SK-N-SH (cell line): Measurements from ENCODE around the gene CNTN2. TPM values are rescaled to one million over a fixed set of nuclear protein-coding genes. Genes with fewer than 3 reads are reported as not detected.

Experiments used
- CTCF ChIA-PET: fragments of 300-600, 350-600 bp; formaldehyde crosslinking; extraction: SDS; loops from one replicate; lab custom pipeline; 2021; lab: Yijun Ruan, JAX
- POLR2A ChIA-PET: fragments of 350-600 bp; sonication (Branson Sonifier 250); formaldehyde crosslinking; extraction: SDS; loops from one replicate; lab custom pipeline; 2020; ENCODE audit warnings: antibody characterized with exemption, inconsistent platforms; lab: Yijun Ruan, JAX
- DNase-seq: peaks from one replicate; pipeline ENCODE4 v3.0.0; 2012
- H2AFZ ChIP-seq: fragments of 200-600 bp; sonication (generic); 2 replicates; pipeline ENCODE4 v1.8.1; 2016; ENCODE audit warnings: antibody characterized with exemption, mild to moderate bottlenecking, low read depth
- H3F3A ChIP-seq: fragments of 200-600 bp; sonication (generic); replicated peaks from 2 replicates; pipeline ENCODE3; 2016; ENCODE audit warnings: antibody characterized with exemption, mild to moderate bottlenecking; ENCODE audit not compliant: insufficient read depth
- H3K27ac ChIP-seq, 2 experiments: fragments of 200-500 bp in 1 of 2; fragments of 200-600 bp in 1 of 2; sonication (Bioruptor generic) in 1 of 2; sonication (generic), shearing (Covaris generic) in 1 of 2; 2 replicates each; pipeline versions ENCODE4 v1.5.1 to v1.6.1; 2014 to 2016; ENCODE audit warnings: low read depth in 2 of 2, inconsistent platforms in 1 of 2, low read length in 1 of 2, mild to moderate bottlenecking in 1 of 2, mixed read lengths in 1 of 2
- H3K27me3 ChIP-seq: fragments of 200-600 bp; sonication (generic), shearing (Covaris generic); 2 replicates; pipeline ENCODE4 v1.6.1; 2016; ENCODE audit warnings: mixed run types; ENCODE audit not compliant: insufficient read depth
- H3K36me3 ChIP-seq, 2 experiments: fragments of 200-500 bp in 1 of 2; fragments of 200-600 bp in 1 of 2; sonication (Bioruptor generic) in 1 of 2; sonication (generic) in 1 of 2; replicated peaks in 1 of 2; 2 replicates each; pipeline versions ENCODE3 to v1.5.1; 2014 to 2016; ENCODE audit warnings: low read length in 1 of 2, mild to moderate bottlenecking in 1 of 2; ENCODE audit not compliant: insufficient read depth in 2 of 2, control insufficient read depth in 1 of 2
- H3K4me1 ChIP-seq, 2 experiments: fragments of 200-500 bp in 1 of 2; fragments of 200-600 bp in 1 of 2; sonication (Bioruptor generic) in 1 of 2; sonication (generic), shearing (Covaris generic) in 1 of 2; 2 replicates each; pipeline versions ENCODE4 v1.5.1 to v1.6.1; 2014 to 2016; ENCODE audit warnings: low read depth in 1 of 2, low read length in 1 of 2, mixed run types in 1 of 2; ENCODE audit not compliant: insufficient read depth in 2 of 2, control insufficient read depth in 1 of 2
- H3K4me2 ChIP-seq: fragments of 200-600 bp; sonication (generic), shearing (Covaris generic); 2 replicates; pipeline ENCODE4 v1.6.1; 2017; ENCODE audit warnings: mixed run types
- H3K4me3 ChIP-seq, 2 experiments: fragments of 200-500 bp in 1 of 2; fragments of 200-600 bp in 1 of 2; sonication (Bioruptor generic) in 1 of 2; sonication (generic), shearing (Covaris generic) in 1 of 2; 2 replicates each; pipeline versions ENCODE4 v1.5.1 to v1.8.1; 2014 to 2016; ENCODE audit warnings: low read depth in 2 of 2, inconsistent platforms in 1 of 2, low read length in 1 of 2, mild to moderate bottlenecking in 1 of 2, mixed read lengths in 1 of 2, moderate library complexity in 1 of 2
- H3K79me2 ChIP-seq: fragments of 200-600 bp; sonication (generic); 2 replicates; pipeline ENCODE4 v1.8.1; 2017; ENCODE audit warnings: mild to moderate bottlenecking; ENCODE audit not compliant: insufficient read depth
- H3K9ac ChIP-seq: fragments of 200-600 bp; sonication (generic); 2 replicates; pipeline ENCODE4 v1.6.1; 2017; ENCODE audit warnings: mixed run types
- H3K9me2 ChIP-seq: fragments of 200-600 bp; sonication (generic); 2 replicates; pipeline ENCODE4 v1.6.1; 2017; ENCODE audit warnings: mixed run types
- H3K9me3 ChIP-seq: fragments of 200-600 bp; sonication (generic); 2 replicates; pipeline ENCODE4 v1.6.1; 2017; ENCODE audit warnings: mixed run types, mild to moderate bottlenecking, moderate library complexity
- H4K20me1 ChIP-seq: fragments of 200-600 bp; sonication (generic); 2 replicates; pipeline ENCODE4 v1.6.1; 2017; ENCODE audit warnings: mild to moderate bottlenecking, mixed run types; ENCODE audit not compliant: insufficient read depth
- ELF1 ChIP-seq: IDR thresholded peaks from 2 replicates; pipeline ENCODE4 v1.4.0; 2012
- EP300 ChIP-seq, 2 experiments: IDR thresholded peaks; 2 replicates each; pipeline versions ENCODE4 v1.4.0 to v1.6.1; 2012; ENCODE audit warnings: borderline replicate concordance in 1 of 2, low read depth in 1 of 2, low read length in 1 of 2
- FOSL2 ChIP-seq: IDR thresholded peaks from 2 replicates; pipeline ENCODE4 v1.4.0; 2012; ENCODE audit warnings: low read depth, mild to moderate bottlenecking, moderate library complexity, borderline replicate concordance
- FOXJ3 ChIP-seq: sonication (generic); formaldehyde crosslinking; IDR thresholded peaks from 2 replicates; pipeline ENCODE4 v1.5.1; 2020; ENCODE audit warnings: mild to moderate bottlenecking, missing genetic modification reagents
- FOXM1 ChIP-seq: IDR thresholded peaks from 2 replicates; pipeline ENCODE4 v1.4.0; 2012; ENCODE audit warnings: low read depth, mild to moderate bottlenecking
- GABPA ChIP-seq: IDR thresholded peaks from 2 replicates; pipeline ENCODE4 v1.4.0; 2012; ENCODE audit warnings: low read depth, mild to moderate bottlenecking
- JUND ChIP-seq: IDR thresholded peaks from 2 replicates; pipeline ENCODE4 v1.4.0; 2012
- MXI1 ChIP-seq: IDR thresholded peaks from 2 replicates; pipeline ENCODE4 v1.6.1; 2012; ENCODE audit warnings: mild to moderate bottlenecking, low read depth, low read length, improper control_type of control experiment
- NRF1 ChIP-seq: IDR thresholded peaks from 2 replicates; pipeline ENCODE4 v1.6.1; 2012; ENCODE audit warnings: low read depth, mild to moderate bottlenecking, low read length
- POLR2AphosphoS5 ChIP-seq: IDR thresholded peaks from 2 replicates; pipeline ENCODE4 v1.6.1; 2012; ENCODE audit warnings: low read depth, low read length
- RFX5 ChIP-seq: IDR thresholded peaks from 2 replicates; pipeline ENCODE4 v1.6.1; 2012; ENCODE audit warnings: mild to moderate bottlenecking, improper control_type of control experiment, low read length
- SIN3A ChIP-seq: IDR thresholded peaks from 2 replicates; pipeline ENCODE4 v1.6.1; 2012; ENCODE audit warnings: low read depth, mild to moderate bottlenecking, low read length, moderate library complexity, borderline replicate concordance
- SMC3 ChIP-seq: IDR thresholded peaks from 2 replicates; pipeline ENCODE4 v1.6.1; 2012; ENCODE audit warnings: low read depth, low read length, improper control_type of control experiment
- TAF1 ChIP-seq: IDR thresholded peaks from 2 replicates; pipeline ENCODE4 v1.6.1; 2012; ENCODE audit warnings: low read depth, mild to moderate bottlenecking, low read length, moderate library complexity, borderline replicate concordance
- TEAD4 ChIP-seq: IDR thresholded peaks from 2 replicates; pipeline ENCODE4 v1.4.0; 2012; ENCODE audit warnings: mild to moderate bottlenecking, borderline replicate concordance; ENCODE audit not compliant: insufficient read depth
- YY1 ChIP-seq: IDR thresholded peaks from 2 replicates; pipeline ENCODE4 v1.4.0; 2012; ENCODE audit warnings: low read depth, mild to moderate bottlenecking
- WGBS: methylation state at CpG from one replicate; pipeline ENCODE4 v1.1.6; 2017; ENCODE audit warnings: low lambda C conversion rate; 5-methylcytosine and 5-hydroxymethylcytosine counted together
- polyA plus RNA-seq, 3 experiments: library from polyadenylated mRNA; depleted of rRNA; stranded (reverse); fragments of >200 nt; gene quantifications; 2 replicates each; pipeline ENCODE4 v1.2.3, GENCODE V29; 2012
- TF ChIP-seq, protein P1 (sequence below): fragments of 200-600 bp; sonication (generic); IDR thresholded peaks from 2 replicates; pipeline ENCODE4 v1.6.1; 2017; ENCODE audit warnings: antibody characterized with exemption, mild to moderate bottlenecking, moderate library complexity
- TF ChIP-seq, protein P2 (sequence below): fragments of 150-350 bp; IDR thresholded peaks from 2 replicates; pipeline ENCODE4 v1.6.1; 2016; ENCODE audit warnings: mild to moderate bottlenecking, low read depth, low read length
- TF ChIP-seq, protein P3 (sequence below): IDR thresholded peaks from 2 replicates; pipeline ENCODE4 v1.4.0; 2012; ENCODE audit warnings: low read depth, borderline replicate concordance
- TF ChIP-seq, protein P4 (sequence below): IDR thresholded peaks from 2 replicates; pipeline ENCODE4 v1.4.0; 2012; ENCODE audit warnings: low read depth

CNTN2 gene
- polyA plus RNA-seq, 1 of the 3 experiments (the other 2 are of a cell fraction): 0.02 TPM

DNA sequence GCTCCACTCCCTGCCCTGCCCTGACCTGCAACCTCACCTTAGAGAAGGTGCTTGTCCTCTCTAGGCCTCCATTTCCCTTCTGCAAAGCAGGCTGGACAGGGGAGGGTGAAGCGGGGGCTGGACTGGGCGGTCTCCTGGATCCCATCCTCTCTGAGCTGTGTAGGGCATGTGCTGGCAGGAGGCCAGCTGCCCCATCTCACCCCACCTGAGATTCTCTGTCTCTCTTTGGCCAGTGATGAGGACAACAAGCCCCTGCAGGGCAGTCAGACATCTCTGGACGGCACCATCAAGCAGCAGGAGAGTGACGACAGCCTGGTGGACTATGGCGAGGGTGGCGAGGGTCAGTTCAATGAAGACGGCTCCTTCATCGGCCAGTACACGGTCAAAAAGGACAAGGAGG lies 26.9 kb upstream of the CNTN2 start:
- Histone ChIP-seq H3K9me3 (no peaks in the 10 kb centered on the region), H3K4me3 (no peak overlapping the region), H3K9ac (no peak overlapping the region), H3K79me2 (no peaks in the 10 kb centered on the region), H3K36me3 (no peaks in the 10 kb centered on the region), H3K27me3 (no peaks in the 10 kb centered on the region), H4K20me1 (no peaks in the 10 kb centered on the region), H3K4me2 (no peak overlapping the region), H3K4me1 (peaks cover 0 to 17% of the 10 kb centered on the region in 2 experiments; a peak in 3 of 4 replicates), H2AFZ (no peak overlapping the region), H3F3A (no peaks in the 10 kb centered on the region), H3K27ac (no peak overlapping the region), H3K9me2 (no peaks in the 10 kb centered on the region)
- no peak for DNase-seq
- ChIA-PET CTCF (interaction anchor here (1.0 to 6.1 kb wide), 2 partner anchors 27 to 46 kb away, joined by 3 to 49 read pairs; no protein-coding TSS in a partner anchor), POLR2A (no interaction called here)
- 85% methylated on average over 7 of the region's 9 CpGs for WGBS
- TF ChIP-seq YY1 (no peak), NRF1 (no peak), MXI1 (no peak), EP300 (IDR thresholded peaks at IDR 0.05; ENCODE audit: borderline replicate concordance in 1 of 2, low read depth in 1 of 2, low read length in 1 of 2) (no peak), TAF1 (no peak), ELF1 (no peak), JUND (no peak), SIN3A (no peak), FOXJ3 (no peak), FOXM1 (no peak), TEAD4 (no peak), GABPA (no peak), FOSL2 (no peak), SMC3 (no peak), POLR2AphosphoS5 (no peak), RFX5 (no peak)
- TF ChIP-seq, protein P1, sequence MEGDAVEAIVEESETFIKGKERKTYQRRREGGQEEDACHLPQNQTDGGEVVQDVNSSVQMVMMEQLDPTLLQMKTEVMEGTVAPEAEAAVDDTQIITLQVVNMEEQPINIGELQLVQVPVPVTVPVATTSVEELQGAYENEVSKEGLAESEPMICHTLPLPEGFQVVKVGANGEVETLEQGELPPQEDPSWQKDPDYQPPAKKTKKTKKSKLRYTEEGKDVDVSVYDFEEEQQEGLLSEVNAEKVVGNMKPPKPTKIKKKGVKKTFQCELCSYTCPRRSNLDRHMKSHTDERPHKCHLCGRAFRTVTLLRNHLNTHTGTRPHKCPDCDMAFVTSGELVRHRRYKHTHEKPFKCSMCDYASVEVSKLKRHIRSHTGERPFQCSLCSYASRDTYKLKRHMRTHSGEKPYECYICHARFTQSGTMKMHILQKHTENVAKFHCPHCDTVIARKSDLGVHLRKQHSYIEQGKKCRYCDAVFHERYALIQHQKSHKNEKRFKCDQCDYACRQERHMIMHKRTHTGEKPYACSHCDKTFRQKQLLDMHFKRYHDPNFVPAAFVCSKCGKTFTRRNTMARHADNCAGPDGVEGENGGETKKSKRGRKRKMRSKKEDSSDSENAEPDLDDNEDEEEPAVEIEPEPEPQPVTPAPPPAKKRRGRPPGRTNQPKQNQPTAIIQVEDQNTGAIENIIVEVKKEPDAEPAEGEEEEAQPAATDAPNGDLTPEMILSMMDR: no peak
- TF ChIP-seq, protein P2, sequence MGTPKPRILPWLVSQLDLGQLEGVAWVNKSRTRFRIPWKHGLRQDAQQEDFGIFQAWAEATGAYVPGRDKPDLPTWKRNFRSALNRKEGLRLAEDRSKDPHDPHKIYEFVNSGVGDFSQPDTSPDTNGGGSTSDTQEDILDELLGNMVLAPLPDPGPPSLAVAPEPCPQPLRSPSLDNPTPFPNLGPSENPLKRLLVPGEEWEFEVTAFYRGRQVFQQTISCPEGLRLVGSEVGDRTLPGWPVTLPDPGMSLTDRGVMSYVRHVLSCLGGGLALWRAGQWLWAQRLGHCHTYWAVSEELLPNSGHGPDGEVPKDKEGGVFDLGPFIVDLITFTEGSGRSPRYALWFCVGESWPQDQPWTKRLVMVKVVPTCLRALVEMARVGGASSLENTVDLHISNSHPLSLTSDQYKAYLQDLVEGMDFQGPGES: no peak
- TF ChIP-seq, protein P3, sequence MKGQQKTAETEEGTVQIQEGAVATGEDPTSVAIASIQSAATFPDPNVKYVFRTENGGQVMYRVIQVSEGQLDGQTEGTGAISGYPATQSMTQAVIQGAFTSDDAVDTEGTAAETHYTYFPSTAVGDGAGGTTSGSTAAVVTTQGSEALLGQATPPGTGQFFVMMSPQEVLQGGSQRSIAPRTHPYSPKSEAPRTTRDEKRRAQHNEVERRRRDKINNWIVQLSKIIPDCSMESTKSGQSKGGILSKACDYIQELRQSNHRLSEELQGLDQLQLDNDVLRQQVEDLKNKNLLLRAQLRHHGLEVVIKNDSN: no peak
- TF ChIP-seq, protein P4, sequence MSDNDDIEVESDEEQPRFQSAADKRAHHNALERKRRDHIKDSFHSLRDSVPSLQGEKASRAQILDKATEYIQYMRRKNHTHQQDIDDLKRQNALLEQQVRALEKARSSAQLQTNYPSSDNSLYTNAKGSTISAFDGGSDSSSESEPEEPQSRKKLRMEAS: no peak
